Retinal pigment epithelial cell (primary cell): ENCODE data around the gene TANGO6.

Experiments
- DNase-seq: peaks from one replicate; pipeline ENCODE4 v3.0.0-alpha.2; 2010; ENCODE audit warnings: low read depth
- H3K4me3 ChIP-seq: 2 replicates; pipeline ENCODE4 v1.5.1; 2011; ENCODE audit warnings: mild to moderate bottlenecking, low read length, control low read depth, moderate library complexity
- TF ChIP-seq, protein P1 (sequence below): conservative IDR thresholded peaks from 2 replicates; pipeline ENCODE4 v1.5.1; 2011; ENCODE audit warnings: low read depth, low read length, control low read depth, inconsistent platforms

The TANGO6 gene

DNA sequence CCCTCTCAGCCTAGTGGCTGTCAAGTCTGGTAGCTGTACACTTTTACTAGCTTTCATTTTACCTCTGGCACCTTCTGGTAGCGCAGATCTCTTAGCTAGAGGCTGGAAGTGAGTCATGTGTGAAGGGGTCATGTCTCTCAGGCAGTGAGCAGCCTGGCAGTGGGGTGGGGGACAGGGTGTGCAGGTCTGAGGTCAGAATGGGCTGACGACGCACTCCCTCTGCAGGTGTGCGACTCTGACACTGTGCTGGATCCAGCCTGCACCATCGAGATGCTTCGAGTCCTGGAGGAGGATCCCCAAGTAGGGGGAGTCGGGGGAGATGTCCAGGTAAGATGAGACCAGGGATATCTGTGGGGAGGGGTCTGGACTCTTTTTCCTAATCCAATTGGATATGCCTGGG lies 269.9 kb downstream of the TANGO6 start:
- TF ChIP-seq, protein P1, sequence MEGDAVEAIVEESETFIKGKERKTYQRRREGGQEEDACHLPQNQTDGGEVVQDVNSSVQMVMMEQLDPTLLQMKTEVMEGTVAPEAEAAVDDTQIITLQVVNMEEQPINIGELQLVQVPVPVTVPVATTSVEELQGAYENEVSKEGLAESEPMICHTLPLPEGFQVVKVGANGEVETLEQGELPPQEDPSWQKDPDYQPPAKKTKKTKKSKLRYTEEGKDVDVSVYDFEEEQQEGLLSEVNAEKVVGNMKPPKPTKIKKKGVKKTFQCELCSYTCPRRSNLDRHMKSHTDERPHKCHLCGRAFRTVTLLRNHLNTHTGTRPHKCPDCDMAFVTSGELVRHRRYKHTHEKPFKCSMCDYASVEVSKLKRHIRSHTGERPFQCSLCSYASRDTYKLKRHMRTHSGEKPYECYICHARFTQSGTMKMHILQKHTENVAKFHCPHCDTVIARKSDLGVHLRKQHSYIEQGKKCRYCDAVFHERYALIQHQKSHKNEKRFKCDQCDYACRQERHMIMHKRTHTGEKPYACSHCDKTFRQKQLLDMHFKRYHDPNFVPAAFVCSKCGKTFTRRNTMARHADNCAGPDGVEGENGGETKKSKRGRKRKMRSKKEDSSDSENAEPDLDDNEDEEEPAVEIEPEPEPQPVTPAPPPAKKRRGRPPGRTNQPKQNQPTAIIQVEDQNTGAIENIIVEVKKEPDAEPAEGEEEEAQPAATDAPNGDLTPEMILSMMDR, result no peak
- no peak overlapping the region for H3K4me3 ChIP-seq
- no peak for DNase-seq

DNA sequence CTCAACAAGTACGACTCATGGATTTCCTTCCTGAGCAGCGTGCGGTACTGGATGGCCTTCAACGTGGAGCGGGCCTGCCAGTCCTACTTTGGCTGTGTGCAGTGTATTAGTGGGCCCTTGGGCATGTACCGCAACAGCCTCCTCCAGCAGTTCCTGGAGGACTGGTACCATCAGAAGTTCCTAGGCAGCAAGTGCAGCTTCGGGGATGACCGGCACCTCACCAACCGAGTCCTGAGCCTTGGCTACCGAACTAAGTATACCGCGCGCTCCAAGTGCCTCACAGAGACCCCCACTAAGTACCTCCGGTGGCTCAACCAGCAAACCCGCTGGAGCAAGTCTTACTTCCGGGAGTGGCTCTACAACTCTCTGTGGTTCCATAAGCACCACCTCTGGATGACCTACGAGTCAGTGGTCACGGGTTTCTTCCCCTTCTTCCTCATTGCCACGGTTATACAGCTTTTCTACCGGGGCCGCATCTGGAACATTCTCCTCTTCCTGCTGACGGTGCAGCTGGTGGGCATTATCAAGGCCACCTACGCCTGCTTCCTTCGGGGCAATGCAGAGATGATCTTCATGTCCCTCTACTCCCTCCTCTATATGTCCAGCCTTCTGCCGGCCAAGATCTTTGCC lies 271.1 kb downstream of the TANGO6 start:
- DNase-seq, result no peak
- H3K4me3 ChIP-seq, result no peak overlapping the region
- TF ChIP-seq, protein P1, result no peak

DNA sequence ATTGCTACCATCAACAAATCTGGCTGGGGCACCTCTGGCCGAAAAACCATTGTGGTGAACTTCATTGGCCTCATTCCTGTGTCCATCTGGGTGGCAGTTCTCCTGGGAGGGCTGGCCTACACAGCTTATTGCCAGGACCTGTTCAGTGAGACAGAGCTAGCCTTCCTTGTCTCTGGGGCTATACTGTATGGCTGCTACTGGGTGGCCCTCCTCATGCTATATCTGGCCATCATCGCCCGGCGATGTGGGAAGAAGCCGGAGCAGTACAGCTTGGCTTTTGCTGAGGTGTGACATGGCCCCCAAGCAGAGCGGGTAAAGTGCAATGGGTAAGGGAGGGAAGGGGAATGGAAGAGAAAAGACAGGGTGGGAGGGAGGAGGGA lies 271.6 kb downstream of the TANGO6 start:
- DNase-seq, result no peak
- no peak overlapping the region for H3K4me3 ChIP-seq
- TF ChIP-seq, protein P1, result no peak

DNA sequence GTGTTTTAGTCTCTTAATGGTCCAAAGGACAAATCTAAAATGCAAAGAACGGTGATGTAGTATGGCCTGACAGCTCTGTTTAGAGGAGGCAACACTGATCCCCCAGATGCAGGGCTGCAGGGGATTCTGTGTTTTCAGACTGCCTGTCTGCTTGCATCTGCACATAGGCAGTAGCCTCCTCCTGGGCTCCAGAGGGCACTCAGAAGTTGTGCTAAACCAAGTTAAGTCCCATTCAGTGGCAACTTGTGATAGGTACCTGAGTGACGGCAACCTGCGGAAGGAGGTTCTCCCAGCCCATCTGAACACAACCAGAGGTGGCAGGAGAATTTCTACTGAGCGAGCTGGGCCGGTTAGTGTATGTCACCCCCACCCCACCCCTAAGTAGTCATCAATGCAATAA lies 272.0 kb downstream of the TANGO6 start:
- TF ChIP-seq, protein P1, result no peak
- no peak for DNase-seq
- H3K4me3 ChIP-seq, result no peak overlapping the region

DNA sequence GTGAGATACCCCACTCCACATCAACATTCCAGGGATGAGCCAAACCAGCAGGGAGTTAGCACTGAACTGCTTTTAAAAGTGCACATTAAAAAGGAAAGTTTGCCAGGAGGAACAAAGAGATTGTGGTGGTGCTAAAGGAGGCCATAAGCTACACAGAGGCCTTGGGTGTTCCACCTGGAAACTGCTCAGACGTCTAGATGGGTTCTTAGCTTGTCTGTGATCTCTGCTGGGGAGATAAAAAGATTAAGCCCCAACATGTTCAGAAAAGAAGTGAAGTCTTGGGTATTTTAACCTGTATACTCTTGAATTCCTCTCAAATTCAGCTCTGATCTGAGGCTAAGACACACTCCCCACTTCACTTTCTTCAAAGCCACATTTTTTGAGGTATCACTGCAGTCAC lies 272.5 kb downstream of the TANGO6 start:
- TF ChIP-seq, protein P1, result no peak
- DNase-seq, result no peak
- no peak overlapping the region for H3K4me3 ChIP-seq

DNA sequence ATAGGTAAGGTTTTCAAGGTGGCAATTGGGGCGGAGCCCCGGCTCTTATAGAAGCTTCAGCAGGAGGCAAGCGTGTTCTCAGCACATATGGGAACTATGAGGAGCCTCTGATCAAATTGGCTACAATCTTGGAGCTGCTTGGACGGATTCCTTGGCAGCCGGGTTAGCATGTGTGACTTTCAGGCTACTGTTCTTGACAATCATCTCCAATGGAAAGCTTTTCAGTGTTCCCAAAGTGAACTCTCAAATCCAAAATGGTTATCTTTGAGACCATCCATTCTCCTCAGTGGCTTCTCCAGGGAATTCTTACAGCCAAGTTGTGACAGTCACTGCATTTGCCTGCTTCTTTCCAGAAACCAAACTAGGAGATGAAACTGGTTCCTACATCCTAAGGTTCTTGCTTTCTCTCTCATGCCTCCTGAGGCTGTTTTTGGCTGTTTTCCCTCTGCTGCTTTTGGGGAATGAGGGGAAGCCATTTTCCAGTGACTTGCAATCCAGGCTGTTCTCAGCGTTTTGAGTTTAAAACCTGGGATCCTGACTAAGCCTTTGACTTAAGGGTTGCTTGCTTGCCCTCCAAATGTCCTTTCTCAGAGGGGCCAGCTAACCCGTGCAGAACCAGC lies 273.0 kb downstream of the TANGO6 start:
- no peak for DNase-seq
- TF ChIP-seq, protein P1, result no peak
- H3K4me3 ChIP-seq, result no peak overlapping the region

DNA sequence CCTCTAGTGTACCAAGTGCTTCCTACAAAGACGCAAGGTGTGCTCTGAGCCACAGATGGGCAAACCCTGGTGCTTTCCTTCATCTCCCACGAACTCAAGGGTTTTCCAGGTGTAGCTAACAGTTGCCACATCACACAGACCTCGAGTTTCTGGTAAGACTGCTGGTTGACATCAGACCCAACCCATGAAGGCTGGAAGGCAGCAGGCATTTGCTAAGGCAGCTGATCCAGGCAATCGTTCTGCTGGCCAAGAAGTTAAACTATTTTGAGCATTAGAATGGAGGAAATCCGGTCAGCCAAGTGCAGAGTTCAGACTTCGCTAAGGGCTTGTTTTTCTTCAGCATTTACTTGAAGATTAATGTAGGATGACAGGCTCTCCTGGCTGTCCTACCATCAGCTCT lies 273.6 kb downstream of the TANGO6 start:
- DNase-seq, result no peak
- no peak overlapping the region for H3K4me3 ChIP-seq
- TF ChIP-seq, protein P1, result no peak
